NCI-H2081 (cell line): Measurements from ENCODE around the gene SETD1B.

ENCODE experiments used
- DNase-seq, 2 experiments: peaks; one replicate each; lab custom pipeline; 2025; lab: John Stamatoyannopoulos, UW

The SETD1B gene

GRCh38 chr12:121795034-121795968, 8.5 kb upstream of the SETD1B start:
- peak; percentile 57 to 79 for DNase-seq

- DNase-seq = peak; percentile 78 to 89
Measured at GRCh38 chr12:121796855-121797751, 6.7 kb upstream of the SETD1B start.

GRCh38 chr12:121797937-121798786, 5.6 kb upstream of the SETD1B start:
- DNase-seq = peak; percentile 95

DNA sequence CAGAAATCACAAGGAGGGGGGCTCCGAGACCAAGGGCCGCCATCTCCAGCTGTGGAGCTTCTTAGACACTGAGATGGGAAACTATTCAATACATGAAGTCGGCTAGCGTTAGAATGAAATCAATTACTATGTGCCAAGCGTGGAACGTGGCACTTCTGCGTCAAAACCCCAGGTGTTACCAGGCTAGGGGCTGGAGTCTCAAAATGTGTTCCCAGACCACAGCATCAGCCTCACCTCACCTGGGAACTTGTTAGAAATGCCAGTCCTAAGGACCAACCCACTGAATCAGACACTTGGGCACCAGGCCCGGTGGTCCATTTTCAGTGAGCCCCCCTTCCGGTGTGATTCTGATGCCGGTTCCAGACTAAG, 5.0 kb upstream of the SETD1B start:
- no peak for DNase-seq

- peak; percentile 84 to 85 for DNase-seq
Measured at GRCh38 chr12:121799156-121799841, 4.5 kb upstream of the SETD1B start.

GRCh38 chr12:121799842-121800693, 3.7 kb upstream of the SETD1B start:
- DNase-seq = peak; percentile 76 to 84

- peak; percentile 42 to 60 for DNase-seq
Measured at GRCh38 chr12:121800694-121801594, 2.9 kb upstream of the SETD1B start.

GRCh38 chr12:121801595-121802484, 2.0 kb upstream of the SETD1B start:
- peak; percentile 71 to 79 for DNase-seq

- no peak for DNase-seq
Measured at GRCh38 chr12:121802485-121802842, 1.3 kb upstream of the SETD1B start.

GRCh38 chr12:121802843-121803698, 738 bp upstream of the SETD1B start:
- peak; percentile 95 for DNase-seq

GRCh38 chr12:121804417-121805111, 755 bp downstream of the SETD1B start:
- peak in 1 of 2 experiments; percentile 28 for DNase-seq

- peak in 1 of 2 experiments; percentile 33 for DNase-seq
Measured at GRCh38 chr12:121805171-121806008, 1.6 kb downstream of the SETD1B start.

DNA sequence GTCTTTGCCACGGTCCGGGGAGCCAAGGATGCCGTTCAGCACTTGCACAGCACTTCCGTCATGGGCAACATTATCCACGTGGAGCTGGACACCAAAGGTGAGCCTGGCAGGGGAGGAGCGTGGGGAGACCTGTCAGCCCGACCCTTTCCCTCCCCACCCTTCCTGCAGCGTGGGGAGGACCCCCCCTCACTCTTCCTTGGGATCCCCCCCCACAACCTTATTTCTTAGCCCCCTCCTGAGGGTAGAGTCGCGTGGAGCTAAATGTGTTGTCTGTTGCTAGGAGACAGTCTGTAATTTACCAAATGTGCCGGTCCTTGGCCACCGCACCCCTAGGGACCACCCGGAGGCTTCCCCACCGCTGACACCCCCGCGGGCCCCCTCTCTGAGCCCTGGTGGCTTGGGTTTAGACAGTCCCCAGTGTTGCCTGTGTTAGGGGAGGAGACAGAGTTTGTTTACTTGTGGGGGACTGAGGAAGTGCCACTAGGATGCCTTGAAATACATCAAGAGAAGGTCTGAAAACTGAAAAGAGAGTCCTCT, 2.3 kb downstream of the SETD1B start:
- DNase-seq = peak in 1 of 2 experiments; percentile 35

DNA sequence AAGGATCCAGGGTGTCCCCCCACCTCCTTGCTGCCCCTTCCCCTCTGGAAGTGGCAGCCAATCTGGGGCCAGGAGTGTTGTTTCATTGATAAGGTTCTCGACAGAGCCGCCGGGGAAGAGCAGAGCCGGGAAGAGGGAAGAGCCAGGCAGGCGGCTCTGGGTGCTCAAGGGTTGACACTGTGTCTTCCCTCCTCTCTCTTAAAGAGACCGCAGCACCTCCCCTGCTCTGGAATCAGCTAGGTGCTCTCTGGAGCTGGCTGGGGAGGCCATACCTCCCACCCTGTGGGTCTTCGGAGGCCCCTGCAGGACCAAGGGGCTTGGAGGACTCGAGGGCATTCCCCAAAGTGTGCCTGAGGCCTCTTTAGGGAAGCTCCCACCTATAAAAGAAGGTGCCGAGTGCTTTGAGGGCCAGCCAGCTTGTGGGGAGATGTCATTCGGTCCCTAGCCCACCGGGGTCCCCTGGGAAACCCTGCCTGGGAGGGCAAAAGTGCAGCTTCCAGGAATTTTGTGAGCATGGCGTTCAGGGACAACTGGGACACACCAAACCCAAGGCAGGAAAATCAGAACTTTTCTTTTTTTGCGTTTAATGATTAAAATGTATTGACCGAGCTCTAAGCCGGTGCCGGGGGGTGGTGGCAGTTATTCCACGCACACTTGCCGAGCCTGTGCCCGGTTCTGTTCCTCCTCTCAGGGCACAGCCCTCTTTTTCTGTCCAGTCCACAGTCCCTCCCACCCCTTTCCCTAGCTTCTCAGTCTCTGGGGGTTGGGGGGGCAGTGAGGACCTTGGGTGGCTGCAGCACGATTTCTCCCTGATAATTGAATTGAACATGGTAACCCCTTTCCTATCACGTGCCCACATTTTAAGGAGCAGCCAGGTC, 3.0 kb downstream of the SETD1B start:
- DNase-seq = no peak
